Progenitor cell of endocrine pancreas (in vitro differentiated cells): ENCODE results near the gene ANKLE2. TPM values are rescaled to one million over a fixed set of nuclear protein-coding genes. Genes with fewer than 3 reads are reported as not detected.

Source experiments
- DNase-seq: peaks from one replicate; pipeline ENCODE4 v3.0.0; 2021; ENCODE audit warnings: low spot score; ENCODE audit not compliant: unreplicated experiment
- H3K27ac Mint-ChIP-seq: 2 replicates; pipeline ENCODE4 v1.8.0; 2021; ENCODE audit warnings: mild to moderate bottlenecking, moderate library complexity, mixed read lengths
- H3K27me3 Mint-ChIP-seq: 2 replicates; pipeline ENCODE4 v1.8.0; 2021; ENCODE audit warnings: mixed read lengths
- H3K36me3 Mint-ChIP-seq: 2 replicates; pipeline ENCODE4 v1.8.0; 2022; ENCODE audit warnings: mixed read lengths; ENCODE audit not compliant: insufficient read depth
- H3K4me1 Mint-ChIP-seq: 2 replicates; pipeline ENCODE4 v1.8.0; 2021; ENCODE audit warnings: low read depth, mixed read lengths
- H3K4me3 Mint-ChIP-seq: 2 replicates; pipeline ENCODE4 v1.8.0; 2021; ENCODE audit warnings: low read depth, mild to moderate bottlenecking, moderate library complexity, mixed read lengths
- H3K9me3 Mint-ChIP-seq: 2 replicates; pipeline ENCODE4 v1.8.0; 2021; ENCODE audit warnings: low read depth, mixed read lengths
- total RNA-seq: library from RNA; stranded (reverse); gene quantifications from 2 replicates; pipeline ENCODE4 v1.2.1, GENCODE V29; 2021
- TF ChIP-seq, protein P1 (sequence below): fragments of 200-600 bp; sonication (generic); IDR thresholded peaks from one replicate; pipeline ENCODE4 v1.5.0; 2021; ENCODE audit warnings: antibody characterized with exemption, mild to moderate bottlenecking; ENCODE audit not compliant: unreplicated experiment

Gene ANKLE2
- total RNA-seq, 1 donor from 2014 or later: 81.1 TPM

GRCh38 chr12:132741620-132742019 lies 20.0 kb downstream of the ANKLE2 start:
- H3K27me3 Mint-ChIP-seq: no peaks in the 10 kb centered on the region
- TF ChIP-seq, protein P1, sequence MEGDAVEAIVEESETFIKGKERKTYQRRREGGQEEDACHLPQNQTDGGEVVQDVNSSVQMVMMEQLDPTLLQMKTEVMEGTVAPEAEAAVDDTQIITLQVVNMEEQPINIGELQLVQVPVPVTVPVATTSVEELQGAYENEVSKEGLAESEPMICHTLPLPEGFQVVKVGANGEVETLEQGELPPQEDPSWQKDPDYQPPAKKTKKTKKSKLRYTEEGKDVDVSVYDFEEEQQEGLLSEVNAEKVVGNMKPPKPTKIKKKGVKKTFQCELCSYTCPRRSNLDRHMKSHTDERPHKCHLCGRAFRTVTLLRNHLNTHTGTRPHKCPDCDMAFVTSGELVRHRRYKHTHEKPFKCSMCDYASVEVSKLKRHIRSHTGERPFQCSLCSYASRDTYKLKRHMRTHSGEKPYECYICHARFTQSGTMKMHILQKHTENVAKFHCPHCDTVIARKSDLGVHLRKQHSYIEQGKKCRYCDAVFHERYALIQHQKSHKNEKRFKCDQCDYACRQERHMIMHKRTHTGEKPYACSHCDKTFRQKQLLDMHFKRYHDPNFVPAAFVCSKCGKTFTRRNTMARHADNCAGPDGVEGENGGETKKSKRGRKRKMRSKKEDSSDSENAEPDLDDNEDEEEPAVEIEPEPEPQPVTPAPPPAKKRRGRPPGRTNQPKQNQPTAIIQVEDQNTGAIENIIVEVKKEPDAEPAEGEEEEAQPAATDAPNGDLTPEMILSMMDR: no peak
- no peaks in the 10 kb centered on the region for H3K9me3 Mint-ChIP-seq
- H3K27ac Mint-ChIP-seq: no peak overlapping the region
- H3K36me3 Mint-ChIP-seq: peaks cover 37% of the 10 kb centered on the region
- DNase-seq: no peak
- H3K4me1 Mint-ChIP-seq: no peaks in the 10 kb centered on the region
- no peak overlapping the region for H3K4me3 Mint-ChIP-seq

DNA sequence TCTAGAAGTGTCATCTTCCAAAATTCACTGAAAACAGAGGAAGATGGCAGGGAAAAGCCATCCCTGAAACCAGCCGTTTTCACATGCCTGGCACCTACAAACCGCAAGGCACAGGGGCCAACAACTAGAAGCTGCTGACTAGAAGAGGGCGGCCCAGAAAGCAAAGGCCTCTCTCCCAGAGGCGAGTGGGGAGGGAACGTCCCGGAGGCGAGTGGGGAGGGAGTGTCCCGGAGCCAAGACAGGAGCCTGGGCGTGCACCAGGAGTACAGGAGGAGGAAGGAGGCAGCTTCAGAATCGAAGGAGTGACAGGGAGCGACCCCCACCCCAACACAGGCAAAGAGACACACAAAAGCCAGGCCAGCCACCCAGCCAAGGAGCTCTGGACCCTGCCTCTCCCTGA lies 21.0 kb downstream of the ANKLE2 start:
- H3K9me3 Mint-ChIP-seq: no peaks in the 10 kb centered on the region
- H3K4me1 Mint-ChIP-seq: no peaks in the 10 kb centered on the region
- no peak overlapping the region for H3K4me3 Mint-ChIP-seq
- no peaks in the 10 kb centered on the region for H3K27me3 Mint-ChIP-seq
- no peak for DNase-seq
- H3K27ac Mint-ChIP-seq: no peak overlapping the region
- peaks cover 36% of the 10 kb centered on the region for H3K36me3 Mint-ChIP-seq
- TF ChIP-seq, protein P1: no peak

- no peak overlapping the region for H3K27ac Mint-ChIP-seq
- H3K9me3 Mint-ChIP-seq: no peaks in the 10 kb centered on the region
- H3K27me3 Mint-ChIP-seq: no peaks in the 10 kb centered on the region
- no peak for DNase-seq
- peaks cover 37% of the 10 kb centered on the region for H3K36me3 Mint-ChIP-seq
- TF ChIP-seq, protein P1: no peak
- no peaks in the 10 kb centered on the region for H3K4me1 Mint-ChIP-seq
- H3K4me3 Mint-ChIP-seq: no peak overlapping the region
Measured at GRCh38 chr12:132740313-132740646, 21.4 kb downstream of the ANKLE2 start.

DNA sequence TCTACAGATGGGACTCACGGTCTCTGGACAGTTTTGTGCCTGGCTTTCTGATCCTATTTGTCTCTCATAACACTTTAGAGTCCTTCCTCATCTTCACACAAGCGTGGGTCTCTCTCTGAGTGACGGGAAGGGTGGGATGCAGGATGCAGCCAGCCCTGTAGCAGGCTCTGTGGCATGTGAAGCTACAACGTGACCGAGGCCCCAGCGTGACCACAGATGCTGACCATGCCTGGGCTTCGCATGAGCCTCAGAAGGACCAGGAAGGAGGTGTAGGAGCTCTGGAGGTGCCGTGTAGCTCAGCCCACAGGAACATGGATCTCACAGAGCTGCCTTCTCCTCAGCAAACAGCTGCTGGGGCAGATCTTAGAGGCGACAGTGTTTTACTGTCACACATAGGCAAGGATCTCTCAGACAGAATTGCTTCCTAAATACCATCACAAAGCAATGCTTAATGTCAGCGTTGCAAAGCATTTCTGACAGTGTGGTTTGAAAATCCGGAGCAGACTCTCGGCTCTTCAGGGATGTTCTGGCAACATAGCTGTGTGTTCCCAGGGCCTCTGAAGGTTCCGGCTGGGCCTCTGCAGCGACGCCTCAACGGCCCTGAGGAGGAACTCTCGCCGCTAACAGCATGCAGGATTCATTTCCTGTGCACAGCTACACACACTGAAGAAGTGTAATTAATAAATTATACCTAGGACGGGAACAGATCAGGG lies 21.9 kb downstream of the ANKLE2 start:
- peak overlapping the region; percentile 77 for H3K27ac Mint-ChIP-seq
- DNase-seq: no peak
- H3K4me3 Mint-ChIP-seq: no peak overlapping the region
- no peaks in the 10 kb centered on the region for H3K4me1 Mint-ChIP-seq
- H3K9me3 Mint-ChIP-seq: no peaks in the 10 kb centered on the region
- H3K27me3 Mint-ChIP-seq: no peaks in the 10 kb centered on the region
- peaks cover 35% of the 10 kb centered on the region for H3K36me3 Mint-ChIP-seq
- TF ChIP-seq, protein P1: no peak

DNA sequence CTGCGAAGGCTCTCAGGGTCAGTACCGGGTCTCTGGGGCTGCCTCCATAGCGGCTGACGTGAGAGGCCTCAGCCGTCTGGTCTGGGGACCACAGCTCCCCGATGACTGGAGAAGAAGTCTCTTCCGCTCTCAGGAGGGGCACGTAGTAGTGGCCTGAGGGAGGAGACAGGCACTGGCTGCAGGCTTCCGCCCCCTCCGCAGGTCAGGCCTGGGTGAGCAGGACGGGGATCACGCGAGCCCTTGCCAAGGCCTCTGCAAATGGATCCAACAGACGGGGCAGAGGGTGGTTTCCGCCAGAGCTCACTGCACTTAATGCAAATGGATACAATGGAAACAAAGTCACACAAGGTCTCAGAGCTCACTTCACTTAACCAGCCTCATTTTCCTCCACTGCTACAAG lies 24.7 kb downstream of the ANKLE2 start:
- no peaks in the 10 kb centered on the region for H3K27me3 Mint-ChIP-seq
- no peak overlapping the region for H3K4me3 Mint-ChIP-seq
- H3K36me3 Mint-ChIP-seq: peaks cover 31% of the 10 kb centered on the region
- no peaks in the 10 kb centered on the region for H3K9me3 Mint-ChIP-seq
- H3K4me1 Mint-ChIP-seq: no peaks in the 10 kb centered on the region
- TF ChIP-seq, protein P1: no peak
- H3K27ac Mint-ChIP-seq: no peak overlapping the region
- DNase-seq: no peak
